HCT116 (cell line): ENCODE data around the gene CALML3. TPM values are rescaled to one million over a fixed set of nuclear protein-coding genes. Genes with fewer than 3 reads are reported as not detected.

ENCODE experiments used
- ATAC-seq: fragments of 200-7000 bp; cut with Tn5 transposase; 2 replicates; pipeline ENCODE4 v1.9.1; 2020; ENCODE audit warnings: mild to moderate bottlenecking, moderate library complexity
- BruUV-seq: library from RNA; stranded (reverse); fragments of 400-500 nt; replicated peaks from 2 replicates; lab custom pipeline; 2021; lab: Mats Ljungman, UMichigan
- CTCF ChIA-PET: fragments of 300-600 bp; sonication (Branson Sonifier 250); formaldehyde crosslinking; loops from one replicate; lab custom pipeline; 2021; ENCODE audit warnings: antibody characterized with exemption; lab: Charles Lee
- POLR2A ChIA-PET: fragments of 300-600, 350-600 bp; sonication (Branson Sonifier 250); formaldehyde crosslinking; loops from one replicate; lab custom pipeline; 2021; ENCODE audit warnings: antibody characterized with exemption; lab: Charles Lee
- RAD21 ChIA-PET, 2 experiments: fragments of 300-600 bp; sonication (Branson Sonifier 250); formaldehyde crosslinking; loops; one replicate each; lab custom pipeline; 2023; ENCODE audit warnings: low total read pairs in 2 of 2; ENCODE audit not compliant: uncharacterized antibody in 2 of 2, unreplicated experiment in 2 of 2, low non-redundant PET in 1 of 2; lab: Charles Lee
- DNase-seq: peaks from one replicate; pipeline ENCODE4 v3.0.0-alpha.2; 2010; ENCODE audit warnings: low read depth, low spot score
- H2AFZ ChIP-seq: fragments of 200-600 bp; shearing (Covaris generic), sonication (generic); 2 replicates; pipeline ENCODE4 v1.6.1; 2017; ENCODE audit warnings: low read depth, mixed run types, mixed read lengths, antibody characterized with exemption, low read length; ENCODE audit not compliant: poor library complexity, severe bottlenecking
- H3K27ac ChIP-seq: 2 replicates; pipeline ENCODE4 v1.5.1; 2012; ENCODE audit warnings: low read depth, low read length
- H3K27me3 ChIP-seq: fragments of 200-600 bp; sonication (generic); 2 replicates; pipeline ENCODE4 v1.6.1; 2016; ENCODE audit warnings: mixed run types, low read length, mixed read lengths; ENCODE audit not compliant: insufficient read depth
- H3K36me3 ChIP-seq, 2 experiments: fragments of 200-500 bp in 1 of 2; fragments of 200-600 bp in 1 of 2; sonication (Bioruptor generic) in 1 of 2; sonication (generic) in 1 of 2; 2 replicates each; pipeline versions ENCODE4 v1.5.1 to v1.6.1; 2014 to 2016; ENCODE audit warnings: low read length in 2 of 2, inconsistent platforms in 1 of 2, mixed read lengths in 1 of 2, mixed run types in 1 of 2; ENCODE audit not compliant: insufficient read depth in 2 of 2, control insufficient read depth in 1 of 2
- H3K4me1 ChIP-seq, 2 experiments: fragments of 200-600 bp in 1 of 2; sonication (generic) in 1 of 2; 2 replicates each; pipeline versions ENCODE4 v1.5.1 to v1.6.1; 2012 to 2017; ENCODE audit warnings: low read length in 2 of 2, inconsistent platforms in 1 of 2, mild to moderate bottlenecking in 1 of 2, mixed read lengths in 1 of 2, mixed run types in 1 of 2, moderate library complexity in 1 of 2; ENCODE audit not compliant: insufficient read depth in 2 of 2, control insufficient read depth in 1 of 2
- H3K4me2 ChIP-seq: fragments of 200-600 bp; sonication (generic); 2 replicates; pipeline ENCODE4 v1.6.1; 2017; ENCODE audit warnings: mixed run types, low read length, mixed read lengths
- H3K4me3 ChIP-seq, 2 experiments: fragments of 200-600 bp in 1 of 2; sonication (generic) in 1 of 2; replicated peaks in 1 of 2; 2 replicates each; pipeline ENCODE4 v1.5.1; 2011 to 2016; ENCODE audit warnings: low read length in 2 of 2, control low read depth in 1 of 2, low read depth in 1 of 2, mild to moderate bottlenecking in 1 of 2, mixed read lengths in 1 of 2, mixed run types in 1 of 2
- H3K79me2 ChIP-seq: fragments of 200-600 bp; sonication (generic); 2 replicates; pipeline ENCODE4 v1.6.1; 2017; ENCODE audit warnings: mild to moderate bottlenecking, mixed run types, low read length, moderate library complexity, mixed read lengths; ENCODE audit not compliant: insufficient read depth
- H3K9ac ChIP-seq: fragments of 200-600 bp; sonication (generic); 2 replicates; pipeline ENCODE4 v1.6.1; 2016; ENCODE audit warnings: low read length, mixed read lengths
- H3K9me2 ChIP-seq: fragments of 200-600 bp; sonication (generic), shearing (Covaris generic); 2 replicates; pipeline ENCODE4 v1.6.1; 2017; ENCODE audit warnings: mixed run types, mild to moderate bottlenecking, moderate library complexity; ENCODE audit not compliant: insufficient read depth
- H3K9me3 ChIP-seq, 2 experiments: fragments of 200-500 bp in 1 of 2; fragments of 200-600 bp in 1 of 2; sonication (Bioruptor generic) in 1 of 2; sonication (generic) in 1 of 2; 2 replicates each; pipeline ENCODE4 v1.6.1; 2014 to 2017; ENCODE audit warnings: low read length in 2 of 2, mixed read lengths in 2 of 2, inconsistent platforms in 1 of 2, low read depth in 1 of 2, mild to moderate bottlenecking in 1 of 2, mixed run types in 1 of 2, moderate library complexity in 1 of 2; ENCODE audit not compliant: control insufficient read depth in 1 of 2, insufficient read depth in 1 of 2
- H4K20me1 ChIP-seq: fragments of 200-600 bp; sonication (generic), shearing (Covaris generic); 2 replicates; pipeline ENCODE4 v1.6.1; 2017; ENCODE audit warnings: mixed run types, mild to moderate bottlenecking, moderate library complexity; ENCODE audit not compliant: insufficient read depth
- CBX3 ChIP-seq: IDR thresholded peaks from 2 replicates; pipeline ENCODE4 v1.6.1; 2012; ENCODE audit warnings: low read depth
- CEBPB ChIP-seq: IDR thresholded peaks from 2 replicates; pipeline ENCODE4 v1.6.1; 2012; ENCODE audit warnings: low read depth
- ELF1 ChIP-seq: IDR thresholded peaks from 2 replicates; pipeline ENCODE4 v1.6.1; 2012; ENCODE audit warnings: low read depth, borderline replicate concordance
- EZH2 ChIP-seq: fragments of 200-600 bp; sonication (generic); IDR thresholded peaks from 2 replicates; pipeline ENCODE4 v1.6.1; 2017; ENCODE audit warnings: antibody characterized with exemption, mixed run types
- EZH2phosphoT487 ChIP-seq: fragments of 200-600 bp; IDR thresholded peaks from 2 replicates; pipeline ENCODE4 v1.6.1; 2018; ENCODE audit warnings: antibody characterized with exemption, borderline replicate concordance
- FOSL1 ChIP-seq: IDR thresholded peaks from 2 replicates; pipeline ENCODE4 v1.6.1; 2012; ENCODE audit warnings: low read depth
- JUND ChIP-seq: IDR thresholded peaks from 2 replicates; pipeline ENCODE4 v1.6.1; 2012
- POLR2AphosphoS5 ChIP-seq: IDR thresholded peaks from 2 replicates; pipeline ENCODE4 v1.6.1; 2011; ENCODE audit warnings: mild to moderate bottlenecking, low read depth, low read length, moderate library complexity
- RAD21 ChIP-seq: IDR thresholded peaks from 2 replicates; pipeline ENCODE4 v1.6.1; 2012; ENCODE audit warnings: low read depth, mild to moderate bottlenecking
- SIN3A ChIP-seq: IDR thresholded peaks from 2 replicates; pipeline ENCODE4 v1.6.1; 2012; ENCODE audit warnings: low read depth
- TCF7L2 ChIP-seq: IDR thresholded peaks from 2 replicates; pipeline ENCODE4 v1.7.0; 2011; ENCODE audit warnings: borderline replicate concordance, inconsistent platforms; ENCODE audit not compliant: insufficient read depth, insufficient read length; ENCODE audit errors: extremely low read depth
- YY1 ChIP-seq: IDR thresholded peaks from 2 replicates; pipeline ENCODE4 v1.6.1; 2011; ENCODE audit warnings: low read length, low read depth, moderate library complexity, mild to moderate bottlenecking; ENCODE audit not compliant: insufficient replicate concordance; ENCODE audit errors: extremely low read depth
- ZFX ChIP-seq: fragments of 450-650 bp; IDR thresholded peaks from 2 replicates; pipeline ENCODE4 v1.6.1; 2017
- ZNF274 ChIP-seq: fragments of 200-500 bp; sonication (Bioruptor generic); IDR thresholded peaks from 2 replicates; pipeline ENCODE4 v1.6.1; 2014; ENCODE audit warnings: mild to moderate bottlenecking, low read depth, low read length, inconsistent platforms
- intact Hi-C: fragments of 100-400 bp; cut with micrococcal nuclease; formaldehyde crosslinking; loops from 2 replicates; pipeline ENCODE4 v1.10.0; 2022
- total RNA-seq: library from RNA; stranded (reverse); gene quantifications from one replicate; pipeline ENCODE4 v1.2.1, GENCODE V29; 2021; ENCODE audit not compliant: unreplicated experiment
- TF ChIP-seq, protein P1 (sequence below): IDR thresholded peaks from 2 replicates; pipeline ENCODE4 v1.6.1; 2011; ENCODE audit warnings: mild to moderate bottlenecking, low read length, moderate library complexity; ENCODE audit not compliant: insufficient replicate concordance; ENCODE audit errors: extremely low read depth
- TF ChIP-seq, protein P2 (sequence below): IDR thresholded peaks from 2 replicates; pipeline ENCODE4 v1.6.1; 2012

Gene CALML3
- total RNA-seq, 1 experiment from 2014 or later = not detected

DNA sequence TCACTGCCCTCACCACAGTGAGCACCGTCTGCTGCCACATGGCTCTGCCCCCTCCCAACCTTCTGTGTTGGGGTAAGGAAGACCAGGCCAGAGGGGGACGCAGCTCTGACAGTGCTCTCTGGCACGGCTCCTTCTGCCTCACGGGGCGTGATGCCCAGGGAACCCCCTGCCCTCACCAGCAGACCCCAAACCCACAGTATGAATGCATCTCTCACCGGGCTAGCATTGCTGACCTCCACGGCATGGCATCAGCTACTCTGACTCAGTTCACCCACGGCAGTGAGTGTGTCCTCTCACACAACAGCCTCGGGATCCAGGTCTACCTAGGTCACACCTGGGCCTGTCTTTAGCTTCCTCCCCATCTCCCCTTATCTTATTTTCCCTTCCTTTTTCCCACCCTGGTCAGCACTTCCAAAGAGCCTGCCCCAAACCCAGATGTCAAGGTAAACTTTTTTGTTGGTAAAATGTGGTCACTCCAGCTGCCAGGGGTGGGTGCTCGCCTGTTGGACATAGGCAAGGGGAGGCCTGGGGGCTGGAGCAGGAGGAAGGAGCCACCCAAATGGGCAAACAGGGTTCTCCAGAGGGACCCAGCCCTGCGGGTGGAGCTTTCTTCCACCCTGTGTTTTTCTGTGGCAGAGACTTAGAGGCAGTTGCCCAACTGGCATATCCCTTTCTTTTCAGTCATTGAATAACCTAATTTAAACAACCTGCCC is 4.4 kb downstream of the CALML3 start (continued):
- TF ChIP-seq, protein P1, sequence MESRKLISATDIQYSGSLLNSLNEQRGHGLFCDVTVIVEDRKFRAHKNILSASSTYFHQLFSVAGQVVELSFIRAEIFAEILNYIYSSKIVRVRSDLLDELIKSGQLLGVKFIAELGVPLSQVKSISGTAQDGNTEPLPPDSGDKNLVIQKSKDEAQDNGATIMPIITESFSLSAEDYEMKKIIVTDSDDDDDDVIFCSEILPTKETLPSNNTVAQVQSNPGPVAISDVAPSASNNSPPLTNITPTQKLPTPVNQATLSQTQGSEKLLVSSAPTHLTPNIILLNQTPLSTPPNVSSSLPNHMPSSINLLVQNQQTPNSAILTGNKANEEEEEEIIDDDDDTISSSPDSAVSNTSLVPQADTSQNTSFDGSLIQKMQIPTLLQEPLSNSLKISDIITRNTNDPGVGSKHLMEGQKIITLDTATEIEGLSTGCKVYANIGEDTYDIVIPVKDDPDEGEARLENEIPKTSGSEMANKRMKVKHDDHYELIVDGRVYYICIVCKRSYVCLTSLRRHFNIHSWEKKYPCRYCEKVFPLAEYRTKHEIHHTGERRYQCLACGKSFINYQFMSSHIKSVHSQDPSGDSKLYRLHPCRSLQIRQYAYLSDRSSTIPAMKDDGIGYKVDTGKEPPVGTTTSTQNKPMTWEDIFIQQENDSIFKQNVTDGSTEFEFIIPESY = no peak
- TF ChIP-seq ZFX = no peak
- TF ChIP-seq SIN3A = no peak
- TF ChIP-seq EZH2 = no peak
- TF ChIP-seq EZH2phosphoT487 = no peak
- TF ChIP-seq, protein P2, sequence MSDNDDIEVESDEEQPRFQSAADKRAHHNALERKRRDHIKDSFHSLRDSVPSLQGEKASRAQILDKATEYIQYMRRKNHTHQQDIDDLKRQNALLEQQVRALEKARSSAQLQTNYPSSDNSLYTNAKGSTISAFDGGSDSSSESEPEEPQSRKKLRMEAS = no peak
- TF ChIP-seq, all 23 proteins: peak for 0

DNA sequence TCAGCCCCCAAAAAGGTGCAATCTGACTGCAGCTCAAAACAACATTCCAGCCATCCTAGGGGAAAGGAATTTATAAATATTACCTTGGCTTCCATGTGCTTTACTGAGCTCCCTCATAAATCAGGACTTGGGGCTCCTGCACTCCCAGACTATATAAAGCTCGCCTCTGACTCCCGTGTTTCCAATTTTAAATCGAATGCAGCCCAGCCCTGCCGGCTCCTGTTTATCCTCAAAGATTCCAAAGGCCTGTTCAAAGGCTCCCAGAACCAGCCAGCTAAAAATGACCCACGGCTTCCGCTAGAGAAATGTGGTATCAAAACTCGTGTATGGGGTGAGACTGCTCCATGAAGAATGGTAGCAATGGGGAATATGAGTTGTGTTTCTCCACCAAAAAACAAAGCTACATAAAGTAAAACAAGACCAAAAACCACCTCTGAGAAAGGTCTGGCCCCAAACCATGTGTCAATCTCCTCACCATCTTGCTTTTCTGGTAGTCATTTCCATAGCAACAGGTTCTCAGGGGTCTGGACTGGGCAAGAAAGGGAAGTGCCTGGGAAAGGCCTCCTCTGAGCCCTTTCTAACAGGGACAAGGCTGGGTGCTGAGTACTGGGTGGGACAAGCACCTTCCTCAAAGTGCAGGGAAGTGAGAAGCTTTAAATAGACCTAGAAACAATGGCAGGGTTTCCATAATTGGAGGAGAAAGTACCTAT is 5.1 kb downstream of the CALML3 start:
- ChIA-PET POLR2A (interaction anchor here (0.9 kb wide), 1 partner anchor 17 kb away, joined by 3 read pairs; no protein-coding TSS in a partner anchor), CTCF (no interaction called here), RAD21 (no interaction called here)
- intact Hi-C loops = no loop called here
- no peaks in the 10 kb centered on the region for H3K9me3 ChIP-seq
- H3K36me3 ChIP-seq = no peaks in the 10 kb centered on the region
- H3K4me1 ChIP-seq = no peaks in the 10 kb centered on the region
- no peak overlapping the region for H3K4me2 ChIP-seq
- TF ChIP-seq ZNF274 (no peak), JUND (no peak), EZH2phosphoT487 (no peak), ELF1 (no peak), EZH2 (no peak), TCF7L2 (no peak), CBX3 (no peak), CEBPB (no peak), FOSL1 (no peak), SIN3A (no peak), RAD21 (no peak), POLR2AphosphoS5 (no peak), ZFX (no peak), YY1 (no peak)
- no peak overlapping the region for H3K9ac ChIP-seq
- DNase-seq (no peak), ATAC-seq (no peak)
- no peaks in the 10 kb centered on the region for H3K27me3 ChIP-seq
- no TSS peak for BruUV-seq
- H2AFZ ChIP-seq = no peak overlapping the region
- no peak overlapping the region for H3K27ac ChIP-seq
- no peaks in the 10 kb centered on the region for H3K9me2 ChIP-seq
- no peak overlapping the region for H3K4me3 ChIP-seq
- no peaks in the 10 kb centered on the region for H4K20me1 ChIP-seq
- H3K79me2 ChIP-seq = no peaks in the 10 kb centered on the region
